ENCODE measurements around the gene ADTRP. TPM values are rescaled to one million over a fixed set of nuclear protein-coding genes. Genes with fewer than 3 reads are reported as not detected.

ADTRP gene
- total RNA-seq, 2 experiments from 2014 or later: not detected

GRCh38 chr6:11754625-11755271, 23.9 kb downstream of the ADTRP start:
- Histone ChIP-seq H3K9me3 (ENCODE audit: low read length) (no peaks in the 10 kb centered on the region), H3K36me3 (ENCODE audit: insufficient read depth, low read length) (no peaks in the 10 kb centered on the region), H3K4me2 (ENCODE audit: low read length) (no peak overlapping the region), H3K4me1 (ENCODE audit: insufficient read depth, low read length, poor library complexity, severe bottlenecking) (no peaks in the 10 kb centered on the region), H4K20me1 (ENCODE audit: insufficient read depth, low read length) (no peaks in the 10 kb centered on the region), H3K9me2 (ENCODE audit: insufficient read depth, low read length) (no peaks in the 10 kb centered on the region), H2AFZ (ENCODE audit: low read length) (no peak overlapping the region), H3K27ac (ENCODE audit: low read depth, low read length, poor library complexity, severe bottlenecking) (no peak overlapping the region), H3K4me3 (ENCODE audit: low read depth, low read length, poor library complexity, severe bottlenecking) (no peak overlapping the region), H3K79me2 (ENCODE audit: insufficient read depth, low read depth, low read length) (no peaks in the 10 kb centered on the region)
- CTCF ChIA-PET (ENCODE audit: unreplicated experiment): no interaction called here
- POLR2A ChIA-PET: interaction anchor here (0.6 kb wide), 1 partner anchor 1593 kb away, joined by 6 read pairs; no protein-coding TSS in a partner anchor
- DNase-seq (ENCODE audit: low spot score): no peak
- BruUV-seq (replicated peaks): no TSS peak
- intact Hi-C loops (cut with micrococcal nuclease; ENCODE audit: unreplicated experiment): no loop called here
- TF ChIP-seq CTCF (conservative IDR thresholded peaks at IDR 0.05; ENCODE audit: low read length): no peak
- TF ChIP-seq EZH2phosphoT487 (IDR thresholded peaks at IDR 0.05; ENCODE audit: borderline replicate concordance, low read depth, low read length): no peak

- no peak overlapping the region for H3K27ac ChIP-seq (ENCODE audit: low read depth, low read length, poor library complexity, severe bottlenecking)
- H3K9me2 ChIP-seq (ENCODE audit: insufficient read depth, low read length): no peaks in the 10 kb centered on the region
- ChIA-PET POLR2A (no interaction called here), CTCF (ENCODE audit: unreplicated experiment) (no interaction called here)
- H4K20me1 ChIP-seq (ENCODE audit: insufficient read depth, low read length): no peaks in the 10 kb centered on the region
- no peak overlapping the region for H2AFZ ChIP-seq (ENCODE audit: low read length)
- no peak for TF ChIP-seq CTCF (conservative IDR thresholded peaks at IDR 0.05; ENCODE audit: low read length)
- TF ChIP-seq EZH2phosphoT487 (IDR thresholded peaks at IDR 0.05; ENCODE audit: borderline replicate concordance, low read depth, low read length): no peak
- no peak overlapping the region for H3K4me3 ChIP-seq (ENCODE audit: low read depth, low read length, poor library complexity, severe bottlenecking)
- intact Hi-C loops (cut with micrococcal nuclease; ENCODE audit: unreplicated experiment): no loop called here
- no peaks in the 10 kb centered on the region for H3K36me3 ChIP-seq (ENCODE audit: insufficient read depth, low read length)
- no peaks in the 10 kb centered on the region for H3K9me3 ChIP-seq (ENCODE audit: low read length)
- no peak overlapping the region for H3K4me2 ChIP-seq (ENCODE audit: low read length)
- BruUV-seq (replicated peaks): no TSS peak
- DNase-seq (ENCODE audit: low spot score): no peak
- H3K4me1 ChIP-seq (ENCODE audit: insufficient read depth, low read length, poor library complexity, severe bottlenecking): no peaks in the 10 kb centered on the region
- no peaks in the 10 kb centered on the region for H3K79me2 ChIP-seq (ENCODE audit: insufficient read depth, low read depth, low read length)
Measured at GRCh38 chr6:11753798-11754197, 24.8 kb downstream of the ADTRP start.

- Histone ChIP-seq H3K9me3 (ENCODE audit: low read length) (no peaks in the 10 kb centered on the region), H4K20me1 (ENCODE audit: insufficient read depth, low read length) (no peaks in the 10 kb centered on the region), H3K79me2 (ENCODE audit: insufficient read depth, low read depth, low read length) (no peaks in the 10 kb centered on the region), H3K4me3 (ENCODE audit: low read depth, low read length, poor library complexity, severe bottlenecking) (no peak overlapping the region), H3K4me1 (ENCODE audit: insufficient read depth, low read length, poor library complexity, severe bottlenecking) (no peaks in the 10 kb centered on the region), H2AFZ (ENCODE audit: low read length) (no peak overlapping the region), H3K4me2 (ENCODE audit: low read length) (no peak overlapping the region), H3K9me2 (ENCODE audit: insufficient read depth, low read length) (no peaks in the 10 kb centered on the region), H3K36me3 (ENCODE audit: insufficient read depth, low read length) (no peaks in the 10 kb centered on the region), H3K27ac (ENCODE audit: low read depth, low read length, poor library complexity, severe bottlenecking) (no peak overlapping the region)
- ChIA-PET CTCF (ENCODE audit: unreplicated experiment) (no interaction called here), POLR2A (no interaction called here)
- no peak for DNase-seq (ENCODE audit: low spot score)
- TF ChIP-seq CTCF (conservative IDR thresholded peaks at IDR 0.05; ENCODE audit: low read length): no peak
- no peak for TF ChIP-seq EZH2phosphoT487 (IDR thresholded peaks at IDR 0.05; ENCODE audit: borderline replicate concordance, low read depth, low read length)
- no TSS peak for BruUV-seq (replicated peaks)
- intact Hi-C loops (cut with micrococcal nuclease; ENCODE audit: unreplicated experiment): no loop called here
Measured at GRCh38 chr6:11752360-11752759, 26.2 kb downstream of the ADTRP start.

All from OCI-LY7 (cell line).